Measurements from ENCODE around the gene EPG5. TPM values are rescaled to one million over a fixed set of nuclear protein-coding genes. Genes with fewer than 3 reads are reported as not detected.
A peak's percentile ranks its signal among the peaks of the same experiment; 100 is the strongest.
"Not testable (repeated sequence)": the region's sequence is repeated elsewhere in the genome, so short reads cannot be mapped to it uniquely, and the experiment has no call there.

The EPG5 gene
- total RNA-seq, 1 experiment from 2014 or later: 4.0 TPM

GRCh38 chr18:45851161-45851925 is 115.8 kb downstream of the EPG5 start:
- DNase-seq (ENCODE audit: low read depth): no peak
- in situ Hi-C loops (cut with HindIII; ENCODE audit: low pct_unique_long_range_greater_than_20kb, low sequenced_read_pairs): no loop called here

GRCh38 chr18:45850021-45850420 is 117.1 kb downstream of the EPG5 start:
- in situ Hi-C loops (cut with HindIII; ENCODE audit: low pct_unique_long_range_greater_than_20kb, low sequenced_read_pairs): no loop called here
- DNase-seq (ENCODE audit: low read depth): peak; percentile 70

- no peak for DNase-seq (ENCODE audit: low read depth)
- in situ Hi-C loops (cut with HindIII; ENCODE audit: low pct_unique_long_range_greater_than_20kb, low sequenced_read_pairs): no loop called here
Observed at GRCh38 chr18:45849529-45849928, 117.6 kb downstream of the EPG5 start.

- DNase-seq (ENCODE audit: low read depth); in situ Hi-C loops (cut with HindIII; ENCODE audit: low pct_unique_long_range_greater_than_20kb, low sequenced_read_pairs): not testable (repeated sequence)
Observed at GRCh38 chr18:45848643-45849042, 118.5 kb downstream of the EPG5 start.

GRCh38 chr18:45847119-45847518 is 120.0 kb downstream of the EPG5 start:
- DNase-seq (ENCODE audit: low read depth): no peak
- in situ Hi-C loops (cut with HindIII; ENCODE audit: low pct_unique_long_range_greater_than_20kb, low sequenced_read_pairs): no loop called here

GRCh38 chr18:45845410-45845809 is 121.7 kb downstream of the EPG5 start:
- DNase-seq (ENCODE audit: low read depth): no peak
- in situ Hi-C loops (cut with HindIII; ENCODE audit: low pct_unique_long_range_greater_than_20kb, low sequenced_read_pairs): no loop called here

GRCh38 chr18:45844938-45845337 is 122.2 kb downstream of the EPG5 start:
- no peak for DNase-seq (ENCODE audit: low read depth)
- in situ Hi-C loops (cut with HindIII; ENCODE audit: low pct_unique_long_range_greater_than_20kb, low sequenced_read_pairs): no loop called here

GRCh38 chr18:45843019-45843418 is 124.1 kb downstream of the EPG5 start:
- no peak for DNase-seq (ENCODE audit: low read depth)
- in situ Hi-C loops (cut with HindIII; ENCODE audit: low pct_unique_long_range_greater_than_20kb, low sequenced_read_pairs): no loop called here

GRCh38 chr18:45841765-45842442 is 125.2 kb downstream of the EPG5 start:
- no peak for DNase-seq (ENCODE audit: low read depth)
- in situ Hi-C loops (cut with HindIII; ENCODE audit: low pct_unique_long_range_greater_than_20kb, low sequenced_read_pairs): no loop called here

GRCh38 chr18:45841060-45841764 is 125.9 kb downstream of the EPG5 start:
- in situ Hi-C loops (cut with HindIII; ENCODE audit: low pct_unique_long_range_greater_than_20kb, low sequenced_read_pairs): no loop called here
- no peak for DNase-seq (ENCODE audit: low read depth)

- peak; percentile 14 for DNase-seq (ENCODE audit: low read depth)
- in situ Hi-C loops (cut with HindIII; ENCODE audit: low pct_unique_long_range_greater_than_20kb, low sequenced_read_pairs): no loop called here
Observed at GRCh38 chr18:45839414-45840395, 127.4 kb downstream of the EPG5 start.

GRCh38 chr18:45838302-45839070 is 128.6 kb downstream of the EPG5 start:
- DNase-seq (ENCODE audit: low read depth): no peak

GRCh38 chr18:45837283-45838070 is 129.7 kb downstream of the EPG5 start:
- in situ Hi-C loops (cut with HindIII; ENCODE audit: low pct_unique_long_range_greater_than_20kb, low sequenced_read_pairs): no loop called here
- DNase-seq (ENCODE audit: low read depth): no peak

More at GRCh38 chr18:45838302-45839070, 128.6 kb downstream of the EPG5 start:
- in situ Hi-C loops (cut with HindIII; ENCODE audit: low pct_unique_long_range_greater_than_20kb, low sequenced_read_pairs): no loop called here

GRCh38 chr18:45836242-45837205 is 130.6 kb downstream of the EPG5 start:
- in situ Hi-C loops (cut with HindIII; ENCODE audit: low pct_unique_long_range_greater_than_20kb, low sequenced_read_pairs): no loop called here
- DNase-seq (ENCODE audit: low read depth): no peak

GRCh38 chr18:45835057-45835636 is 132.0 kb downstream of the EPG5 start:
- DNase-seq (ENCODE audit: low read depth): no peak
- in situ Hi-C loops (cut with HindIII; ENCODE audit: low pct_unique_long_range_greater_than_20kb, low sequenced_read_pairs): no loop called here

Data from Caki2 (cell line).